Measurements from ENCODE around the gene ITFG1. TPM values are rescaled to one million over a fixed set of nuclear protein-coding genes. Genes with fewer than 3 reads are reported as not detected.

ITFG1 gene
- total and polyA plus RNA-seq, 11 donors = 13.0 to 102 (median 70.1) TPM

DNA sequence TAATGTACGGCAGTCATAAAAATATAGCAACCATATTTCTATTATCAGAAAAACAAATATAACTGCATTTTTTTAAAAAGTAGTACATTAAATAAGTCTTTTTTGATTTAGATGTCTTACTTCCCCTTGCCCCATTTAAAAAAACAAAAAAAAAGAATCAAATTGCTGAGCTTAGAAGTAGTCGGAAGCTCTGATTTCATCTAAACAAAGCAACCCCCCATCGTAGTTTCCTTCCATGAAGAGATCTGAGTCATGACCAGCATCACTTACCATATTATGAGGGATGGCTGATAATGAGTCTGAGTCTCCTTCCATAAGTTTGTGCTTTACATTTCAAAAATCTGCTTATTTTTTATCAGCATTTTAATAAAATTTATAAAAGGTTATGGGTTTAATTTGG is 86.2 kb downstream of the ITFG1 start:
- no peaks in the 10 kb centered on the region for H3K4me1 ChIP-seq
- no peak overlapping the region for H3K4me3 ChIP-seq
- H3K27ac ChIP-seq = no peak overlapping the region
- no peak for TF ChIP-seq CTCF (IDR thresholded peaks at IDR 0.05)
- no peak for TF ChIP-seq POLR2A (IDR thresholded peaks at IDR 0.05)
- no peak for ATAC-seq
- WGBS, 4 donors = 92 to 95% (median 94%) methylated on average over 3 of the region's 3 CpGs
- intact Hi-C loops (cut with DNase I) = no loop called here
- no peaks in the 10 kb centered on the region for H3K9me3 ChIP-seq
- no peak for DNase-seq
- no peaks in the 10 kb centered on the region for H3K27me3 ChIP-seq
- peaks cover 0 to 25% (median 12%) of the 10 kb centered on the region in 9 donors for H3K36me3 ChIP-seq

- Histone ChIP-seq H3K36me3 (peaks cover 0 to 25% (median 12%) of the 10 kb centered on the region in 9 donors), H3K4me3 (no peak overlapping the region), H3K9me3 (no peaks in the 10 kb centered on the region), H3K27me3 (no peaks in the 10 kb centered on the region), H3K4me1 (no peaks in the 10 kb centered on the region), H3K27ac (no peak overlapping the region)
- ATAC-seq (no peak), DNase-seq (no peak)
- no peak for TF ChIP-seq POLR2A (IDR thresholded peaks at IDR 0.05)
- no peak for TF ChIP-seq CTCF (IDR thresholded peaks at IDR 0.05)
- 90 to 98% (median 95%) methylated on average over 5 of the region's 5 CpGs for WGBS, 4 donors
- intact Hi-C loops (cut with DNase I) = no loop called here
Measured at GRCh38 chr16:47371271-47372014, 89.4 kb downstream of the ITFG1 start.

- Histone ChIP-seq H3K4me3 (no peak overlapping the region), H3K27me3 (no peaks in the 10 kb centered on the region), H3K4me1 (no peaks in the 10 kb centered on the region), H3K27ac (no peak overlapping the region), H3K36me3 (peaks cover 0 to 23% (median 9%) of the 10 kb centered on the region in 9 donors), H3K9me3 (no peaks in the 10 kb centered on the region)
- TF ChIP-seq CTCF (IDR thresholded peaks at IDR 0.05) (no peak), POLR2A (IDR thresholded peaks at IDR 0.05) (no peak)
- 95 to 100% (median 97%) methylated on average over 12 of the region's 12 CpGs for WGBS, 4 donors
- intact Hi-C loops (cut with DNase I) = no loop called here
- no peak for ATAC-seq
- no peak for DNase-seq
Measured at GRCh38 chr16:47370536-47370935, 90.3 kb downstream of the ITFG1 start.

GRCh38 chr16:47366228-47366627 is 94.6 kb downstream of the ITFG1 start:
- no peak for TF ChIP-seq CTCF (IDR thresholded peaks at IDR 0.05)
- no peak for TF ChIP-seq POLR2A (IDR thresholded peaks at IDR 0.05)
- Histone ChIP-seq H3K27me3 (no peaks in the 10 kb centered on the region), H3K27ac (no peak overlapping the region), H3K9me3 (no peaks in the 10 kb centered on the region), H3K4me3 (no peak overlapping the region), H3K36me3 (peaks cover 0 to 21% (median 13%) of the 10 kb centered on the region in 9 donors), H3K4me1 (no peaks in the 10 kb centered on the region)
- 70 to 77% (median 75%) methylated on average over 2 of the region's 2 CpGs for WGBS, 4 donors
- no peak for DNase-seq
- intact Hi-C loops (cut with DNase I) = no loop called here
- ATAC-seq = no peak

Data from heart left ventricle (tissue), 16 donors.